Transverse colon (tissue), 4 donors: Measurements from ENCODE around the gene ITGA1.

Experiments
- EP300 ChIP-seq: sonication (generic); formaldehyde crosslinking; IDR thresholded peaks from one replicate; pipeline ENCODE4 v1.6.1; 2017; ENCODE audit warnings: antibody characterized with exemption, low read depth
- POLR2A ChIP-seq: fragments of 450-650 bp; IDR thresholded peaks from one replicate; pipeline ENCODE4 v1.6.1; 2016; ENCODE audit warnings: antibody characterized with exemption, mild to moderate bottlenecking, moderate library complexity
- POLR2AphosphoS5 ChIP-seq, 3 donors: sonication (generic); formaldehyde crosslinking; IDR thresholded peaks; one replicate each; pipeline ENCODE4 v1.6.1; 2016; ENCODE audit warnings: antibody characterized with exemption in 3 of 3
- TF ChIP-seq, protein P1 (sequence below), 5 experiments: fragments of 200-600 bp in 3 of 5; fragments of 450-650 bp in 2 of 5; sonication (generic) in 3 of 5; IDR thresholded peaks; 1 replicate in 2 of 5; 2 replicates in 3 of 5; pipeline ENCODE4 v1.5.1; 2016 to 2017; ENCODE audit warnings: antibody characterized with exemption in 5 of 5, inconsistent platforms in 3 of 5, mild to moderate bottlenecking in 2 of 5, moderate library complexity in 1 of 5

DNA sequence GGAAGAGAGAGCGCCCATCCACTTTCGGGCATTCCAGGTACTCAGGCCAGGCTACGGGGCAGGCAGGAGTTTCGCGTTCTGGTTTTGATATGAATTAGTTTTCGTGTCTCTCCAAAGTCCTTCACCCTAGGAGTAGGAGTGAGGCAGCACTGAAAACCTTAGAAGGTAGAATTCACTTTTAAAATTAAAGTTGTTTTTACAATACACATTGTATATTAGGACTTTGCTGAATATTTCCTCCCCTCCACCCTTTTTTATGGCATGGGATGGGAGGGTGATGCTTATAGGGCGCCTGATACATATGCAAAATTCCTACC, 747 bp downstream of the ITGA1 start:
- no peak for TF ChIP-seq POLR2A
- TF ChIP-seq, protein P1, sequence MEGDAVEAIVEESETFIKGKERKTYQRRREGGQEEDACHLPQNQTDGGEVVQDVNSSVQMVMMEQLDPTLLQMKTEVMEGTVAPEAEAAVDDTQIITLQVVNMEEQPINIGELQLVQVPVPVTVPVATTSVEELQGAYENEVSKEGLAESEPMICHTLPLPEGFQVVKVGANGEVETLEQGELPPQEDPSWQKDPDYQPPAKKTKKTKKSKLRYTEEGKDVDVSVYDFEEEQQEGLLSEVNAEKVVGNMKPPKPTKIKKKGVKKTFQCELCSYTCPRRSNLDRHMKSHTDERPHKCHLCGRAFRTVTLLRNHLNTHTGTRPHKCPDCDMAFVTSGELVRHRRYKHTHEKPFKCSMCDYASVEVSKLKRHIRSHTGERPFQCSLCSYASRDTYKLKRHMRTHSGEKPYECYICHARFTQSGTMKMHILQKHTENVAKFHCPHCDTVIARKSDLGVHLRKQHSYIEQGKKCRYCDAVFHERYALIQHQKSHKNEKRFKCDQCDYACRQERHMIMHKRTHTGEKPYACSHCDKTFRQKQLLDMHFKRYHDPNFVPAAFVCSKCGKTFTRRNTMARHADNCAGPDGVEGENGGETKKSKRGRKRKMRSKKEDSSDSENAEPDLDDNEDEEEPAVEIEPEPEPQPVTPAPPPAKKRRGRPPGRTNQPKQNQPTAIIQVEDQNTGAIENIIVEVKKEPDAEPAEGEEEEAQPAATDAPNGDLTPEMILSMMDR (IDR thresholded peaks at IDR 0.05) = no peak
- TF ChIP-seq EP300 = no peak
- no peak for TF ChIP-seq POLR2AphosphoS5 (IDR thresholded peaks at IDR 0.05)
